Brain microvascular endothelial cell (primary cell): ENCODE data around the gene GRM5.

ENCODE experiments used
- DNase-seq: peaks from one replicate; pipeline ENCODE4 v3.0.0-alpha.2; 2020
- H3K27ac ChIP-seq: fragments of 250-450 bp; sonication (Bioruptor Pico); 2 replicates; pipeline ENCODE4 v1.5.1; 2020; ENCODE audit warnings: mild to moderate bottlenecking, moderate library complexity
- H3K27me3 ChIP-seq: fragments of 250-450 bp; sonication (Bioruptor Pico); replicated peaks from 2 replicates; pipeline ENCODE4 v1.5.1; 2020; ENCODE audit warnings: mild to moderate bottlenecking
- H3K36me3 ChIP-seq: fragments of 250-450 bp; sonication (Bioruptor Pico); replicated peaks from 2 replicates; pipeline ENCODE4 v1.5.1; 2020; ENCODE audit warnings: mild to moderate bottlenecking
- H3K4me3 ChIP-seq: 2 replicates; pipeline ENCODE4 v1.5.1; 2011; ENCODE audit warnings: low read depth, mild to moderate bottlenecking, control low read depth, low read length, moderate library complexity
- CTCF ChIP-seq: IDR thresholded peaks from 2 replicates; pipeline ENCODE4 v1.5.1; 2011; ENCODE audit warnings: low read depth, mild to moderate bottlenecking, moderate library complexity, low read length, control low read depth, inconsistent platforms; ENCODE audit errors: missing control alignments
- in situ Hi-C: cut with HindIII; loops from 2 replicates; pipeline ENCODE4 v1.10.0; 2017; ENCODE audit warnings: low sequenced_read_pairs, low pct_ligation_motif_present

The GRM5 gene

GRCh38 chr11:88501541-88501940 is 564.2 kb downstream of the GRM5 start:
- no peaks in the 10 kb centered on the region for H3K27me3 ChIP-seq
- H3K36me3 ChIP-seq, result no peaks in the 10 kb centered on the region
- H3K4me3 ChIP-seq, result no peak overlapping the region
- TF ChIP-seq CTCF, result no peak
- in situ Hi-C loops, result no loop called here
- DNase-seq, result no peak
- no peak overlapping the region for H3K27ac ChIP-seq

- in situ Hi-C loops, result no loop called here
- Histone ChIP-seq H3K36me3 (no peaks in the 10 kb centered on the region), H3K27me3 (no peaks in the 10 kb centered on the region), H3K4me3 (no peak overlapping the region), H3K27ac (no peak overlapping the region)
- no peak for DNase-seq
- TF ChIP-seq CTCF, result no peak
Measured at GRCh38 chr11:88495836-88496235, 569.9 kb downstream of the GRM5 start.

- no peak overlapping the region for H3K27ac ChIP-seq
- no peak for DNase-seq
- in situ Hi-C loops, result no loop called here
- no peaks in the 10 kb centered on the region for H3K27me3 ChIP-seq
- H3K4me3 ChIP-seq, result no peak overlapping the region
- H3K36me3 ChIP-seq, result no peaks in the 10 kb centered on the region
- TF ChIP-seq CTCF, result peak; percentile 19
Measured at GRCh38 chr11:88494848-88495247, 570.9 kb downstream of the GRM5 start.

- no peaks in the 10 kb centered on the region for H3K27me3 ChIP-seq
- TF ChIP-seq CTCF, result no peak
- in situ Hi-C loops, result no loop called here
- no peaks in the 10 kb centered on the region for H3K36me3 ChIP-seq
- H3K4me3 ChIP-seq, result no peak overlapping the region
- no peak overlapping the region for H3K27ac ChIP-seq
- no peak for DNase-seq
Measured at GRCh38 chr11:88491674-88492073, 574.1 kb downstream of the GRM5 start.

- in situ Hi-C loops, result no loop called here
- TF ChIP-seq CTCF, result no peak
- DNase-seq, result no peak
- Histone ChIP-seq H3K27ac (no peak overlapping the region), H3K36me3 (no peaks in the 10 kb centered on the region), H3K27me3 (no peaks in the 10 kb centered on the region), H3K4me3 (no peak overlapping the region)
Measured at GRCh38 chr11:88489030-88489429, 576.8 kb downstream of the GRM5 start.

- Histone ChIP-seq H3K27me3 (no peaks in the 10 kb centered on the region), H3K4me3 (no peak overlapping the region), H3K27ac (no peak overlapping the region), H3K36me3 (no peaks in the 10 kb centered on the region)
- no peak for DNase-seq
- TF ChIP-seq CTCF, result no peak
- in situ Hi-C loops, result no loop called here
Measured at GRCh38 chr11:88487646-88488045, 578.1 kb downstream of the GRM5 start.
